Neural crest cell (in vitro differentiated cells): ENCODE data around the gene REEP1. TPM values are rescaled to one million over a fixed set of nuclear protein-coding genes. Genes with fewer than 3 reads are reported as not detected.

Experiments used
- DNase-seq: peaks from one replicate; pipeline ENCODE4 v3.0.0; 2021; ENCODE audit warnings: low read depth, mixed read lengths, low spot score
- H3K27ac Mint-ChIP-seq: one replicate; pipeline ENCODE4 v1.8.0; 2021; ENCODE audit warnings: mild to moderate bottlenecking, mixed read lengths; ENCODE audit not compliant: unreplicated experiment
- H3K27me3 Mint-ChIP-seq: 2 replicates; pipeline ENCODE4 v1.8.0; 2021; ENCODE audit warnings: low read depth, mild to moderate bottlenecking, mixed read lengths
- H3K36me3 Mint-ChIP-seq: 2 replicates; pipeline ENCODE4 v1.8.0; 2021; ENCODE audit warnings: low read depth, mild to moderate bottlenecking, mixed read lengths
- H3K4me1 Mint-ChIP-seq: 2 replicates; pipeline ENCODE4 v1.8.0; 2021; ENCODE audit warnings: mixed read lengths
- H3K4me3 Mint-ChIP-seq: one replicate; pipeline ENCODE4 v1.8.0; 2021; ENCODE audit warnings: mild to moderate bottlenecking, mixed read lengths
- H3K9me3 Mint-ChIP-seq: 2 replicates; pipeline ENCODE4 v1.8.0; 2021; ENCODE audit warnings: mixed read lengths
- CTCF ChIP-seq: fragments of 200-600 bp; sonication (generic); conservative IDR thresholded peaks from 2 replicates; pipeline ENCODE4 v1.5.0; 2021; ENCODE audit warnings: antibody characterized with exemption, mild to moderate bottlenecking
- total RNA-seq: library from RNA; stranded (reverse); gene quantifications from 2 replicates; pipeline ENCODE4 v1.2.1, GENCODE V29; 2021

REEP1 gene
- total RNA-seq, 1 donor from 2014 or later: 12.3 TPM

- Mint-ChIP-seq H3K27ac (no peak overlapping the region), H3K9me3 (no peaks in the 10 kb centered on the region), H3K27me3 (no peaks in the 10 kb centered on the region), H3K4me3 (no peak overlapping the region), H3K36me3 (no peaks in the 10 kb centered on the region), H3K4me1 (peaks cover 8% of the 10 kb centered on the region)
- TF ChIP-seq CTCF: no peak
- no peak for DNase-seq
These were observed 119.3 kb downstream of the REEP1 start for GRCh38 chr2:86218124-86218523.

GRCh38 chr2:86216575-86217555, 120.6 kb downstream of the REEP1 start:
- H3K4me1 Mint-ChIP-seq: no peaks in the 10 kb centered on the region

GRCh38 chr2:86214503-86214832, 123.0 kb downstream of the REEP1 start:
- H3K9me3 Mint-ChIP-seq: no peaks in the 10 kb centered on the region

More at GRCh38 chr2:86216575-86217555, 120.6 kb downstream of the REEP1 start:
- DNase-seq: no peak
- H3K27me3 Mint-ChIP-seq: no peaks in the 10 kb centered on the region
- no peak overlapping the region for H3K4me3 Mint-ChIP-seq
- H3K27ac Mint-ChIP-seq: no peak overlapping the region
- no peaks in the 10 kb centered on the region for H3K9me3 Mint-ChIP-seq
- no peak for TF ChIP-seq CTCF
- no peaks in the 10 kb centered on the region for H3K36me3 Mint-ChIP-seq

GRCh38 chr2:86213699-86214502, 123.5 kb downstream of the REEP1 start:
- H3K27me3 Mint-ChIP-seq: no peaks in the 10 kb centered on the region
- no peak for DNase-seq
- no peaks in the 10 kb centered on the region for H3K9me3 Mint-ChIP-seq
- no peak overlapping the region for H3K4me3 Mint-ChIP-seq
- no peak for TF ChIP-seq CTCF
- peaks cover 9% of the 10 kb centered on the region for H3K36me3 Mint-ChIP-seq
- no peaks in the 10 kb centered on the region for H3K4me1 Mint-ChIP-seq
- H3K27ac Mint-ChIP-seq: no peak overlapping the region

More at GRCh38 chr2:86214503-86214832, 123.0 kb downstream of the REEP1 start:
- Mint-ChIP-seq H3K27ac (no peak overlapping the region), H3K4me1 (no peaks in the 10 kb centered on the region), H3K27me3 (no peaks in the 10 kb centered on the region), H3K4me3 (no peak overlapping the region), H3K36me3 (peaks cover 8% of the 10 kb centered on the region)
- TF ChIP-seq CTCF: no peak
- DNase-seq: no peak

- no peak for TF ChIP-seq CTCF
These were observed 124.4 kb downstream of the REEP1 start for GRCh38 chr2:86213056-86213455.

More at GRCh38 chr2:86213056-86213455, 124.4 kb downstream of the REEP1 start:
- H3K9me3 Mint-ChIP-seq: no peaks in the 10 kb centered on the region
- H3K36me3 Mint-ChIP-seq: peaks cover 12% of the 10 kb centered on the region
- H3K4me1 Mint-ChIP-seq: no peaks in the 10 kb centered on the region
- H3K27me3 Mint-ChIP-seq: no peaks in the 10 kb centered on the region
- no peak overlapping the region for H3K4me3 Mint-ChIP-seq
- no peak overlapping the region for H3K27ac Mint-ChIP-seq
- DNase-seq: no peak
